NCI-H524 (cell line): ENCODE data around the gene CCSER2.
"Not testable (repeated sequence)": the region's sequence is repeated elsewhere in the genome, so short reads cannot be mapped to it uniquely, and the experiment has no call there.

ENCODE experiments used
- DNase-seq, 2 experiments: peaks; one replicate each; lab custom pipeline; 2025; lab: John Stamatoyannopoulos, UW

The CCSER2 gene

GRCh38 chr10:84453303-84453702 is 124.9 kb downstream of the CCSER2 start:
- DNase-seq, result no peak

GRCh38 chr10:84456126-84456525 is 127.7 kb downstream of the CCSER2 start:
- no peak for DNase-seq

GRCh38 chr10:84460520-84460919 is 132.1 kb downstream of the CCSER2 start:
- DNase-seq, result no peak

GRCh38 chr10:84469470-84469869 is 141.1 kb downstream of the CCSER2 start:
- no peak for DNase-seq

- DNase-seq, result no peak
Observed at GRCh38 chr10:84473136-84473535, 144.7 kb downstream of the CCSER2 start.

GRCh38 chr10:84477398-84478128 is 149.2 kb downstream of the CCSER2 start:
- DNase-seq, result no peak

GRCh38 chr10:84478151-84478550 is 149.8 kb downstream of the CCSER2 start:
- DNase-seq, result no peak

GRCh38 chr10:84478679-84479078 is 150.3 kb downstream of the CCSER2 start:
- DNase-seq, result no peak

GRCh38 chr10:84484541-84484940 is 156.2 kb downstream of the CCSER2 start:
- no peak for DNase-seq

GRCh38 chr10:84493361-84493760 is 165.0 kb downstream of the CCSER2 start:
- DNase-seq, result no peak

- DNase-seq, result no peak
Observed at GRCh38 chr10:84493951-84494848, 165.8 kb downstream of the CCSER2 start.

GRCh38 chr10:84494849-84495180 is 166.4 kb downstream of the CCSER2 start:
- DNase-seq, result no peak

GRCh38 chr10:84497978-84498377 is 169.6 kb downstream of the CCSER2 start:
- DNase-seq, result no peak

GRCh38 chr10:84499039-84499438 is 170.7 kb downstream of the CCSER2 start:
- DNase-seq, result not testable (repeated sequence)

- no peak for DNase-seq
Observed at GRCh38 chr10:84499846-84500245, 171.5 kb downstream of the CCSER2 start.

- peak in 1 of 2 experiments; percentile 12 for DNase-seq
Observed at GRCh38 chr10:84510121-84510520, 181.7 kb downstream of the CCSER2 start.

GRCh38 chr10:84511106-84511505 is 182.7 kb downstream of the CCSER2 start:
- no peak for DNase-seq

GRCh38 chr10:84511709-84512285 is 183.4 kb downstream of the CCSER2 start:
- no peak for DNase-seq

GRCh38 chr10:84517554-84517953 is 189.2 kb downstream of the CCSER2 start:
- no peak for DNase-seq

- DNase-seq, result no peak
Observed at GRCh38 chr10:84519235-84519634, 190.8 kb downstream of the CCSER2 start.

GRCh38 chr10:84521013-84521412 is 192.6 kb downstream of the CCSER2 start:
- no peak for DNase-seq

- DNase-seq, result no peak
Observed at GRCh38 chr10:84521468-84521867, 193.1 kb downstream of the CCSER2 start.
